A172 (cell line): ENCODE measurements around the gene RLN3. TPM values are rescaled to one million over a fixed set of nuclear protein-coding genes. Genes with fewer than 3 reads are reported as not detected.

Experiments used
- DNase-seq: peaks from one replicate; pipeline ENCODE4 v3.0.0-alpha.2; 2015; ENCODE audit warnings: low spot score
- total RNA-seq: library from RNA; depleted of rRNA; stranded (reverse); fragments of >200 nt; shearing (Covaris generic); gene quantifications from 2 replicates; pipeline ENCODE4 v1.2.3, GENCODE V29; 2014; rRNA removed

Gene RLN3
- not detected in 2 replicates for total RNA-seq

GRCh38 chr19:14027856-14028450, at the start of gene RLN3:
RLN3 (plus strand) TSS chr19:14028148; CDS start chr19:14028205, 57 bp downstream.
- DNase-seq = no peak

DNA sequence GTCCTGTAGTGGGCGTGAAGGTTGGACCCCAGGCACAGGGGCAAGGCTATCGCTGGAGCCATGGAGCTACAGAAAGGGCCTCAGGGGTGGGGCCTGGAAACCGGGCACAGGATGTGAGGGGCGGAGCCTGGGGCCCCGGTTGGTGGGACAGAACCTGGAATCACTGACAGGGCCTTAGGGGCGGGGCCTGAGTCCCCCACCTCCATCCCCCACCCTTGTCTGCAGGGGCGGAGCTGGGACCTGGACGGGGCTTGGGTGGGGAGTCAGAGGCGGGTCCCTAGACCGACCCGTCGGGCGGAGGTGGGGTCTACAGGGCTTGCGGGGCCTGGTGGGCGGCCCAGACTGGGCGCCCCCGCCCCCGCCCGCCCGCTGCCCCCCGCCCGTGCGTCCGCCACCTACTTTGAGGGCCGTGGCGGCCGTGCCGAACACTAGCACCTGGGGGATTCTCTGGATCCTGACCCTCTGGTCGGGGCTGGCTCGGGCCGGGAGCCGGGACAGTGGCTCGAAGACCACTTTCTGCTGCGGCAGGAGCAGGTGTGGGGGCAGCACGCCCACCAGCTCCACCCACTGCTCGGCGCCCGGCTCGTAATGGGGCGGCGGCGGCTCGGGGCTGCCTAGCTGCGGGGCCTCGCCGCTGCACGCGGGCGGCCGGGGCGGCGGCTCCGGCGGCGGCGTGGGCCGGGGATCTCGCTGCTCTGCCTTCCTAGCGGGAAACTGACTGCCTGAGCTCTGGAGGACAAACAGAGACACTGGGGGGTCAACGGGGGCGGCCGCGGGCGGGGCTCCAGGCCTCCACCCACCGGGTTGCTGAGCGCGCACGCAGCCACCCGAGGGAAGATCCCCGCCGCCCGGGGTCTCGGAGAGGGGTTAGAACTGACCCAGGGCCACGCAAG, 49.4 kb upstream of the RLN3 start:
- no peak for DNase-seq

- DNase-seq = no peak
These were observed 48.7 kb upstream of the RLN3 start for GRCh38 chr19:13979244-13979615.

GRCh38 chr19:13979686-13980085, 48.3 kb upstream of the RLN3 start:
- no peak for DNase-seq

- no peak for DNase-seq
These were observed 47.6 kb upstream of the RLN3 start for GRCh38 chr19:13980340-13980739.

DNA sequence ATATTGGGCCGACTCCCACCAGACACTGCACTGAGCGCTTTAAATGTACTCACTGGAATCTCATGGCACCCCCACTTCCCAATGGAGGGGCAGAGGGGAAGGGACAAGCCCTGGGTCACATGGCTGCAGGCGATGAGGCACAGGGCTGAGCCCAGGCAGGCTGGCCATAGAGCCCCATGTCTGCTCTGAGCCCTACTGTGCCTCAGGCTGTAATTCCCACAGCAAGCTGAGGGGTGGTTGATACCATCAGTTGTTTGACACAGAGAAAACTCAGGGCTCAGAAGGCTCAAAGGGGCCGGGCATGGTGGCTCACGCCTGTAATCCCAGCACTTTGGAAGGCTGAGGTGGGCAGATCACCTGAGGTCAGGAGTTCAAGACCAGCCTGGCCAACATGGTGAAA, 46.9 kb upstream of the RLN3 start:
- DNase-seq = no peak

DNA sequence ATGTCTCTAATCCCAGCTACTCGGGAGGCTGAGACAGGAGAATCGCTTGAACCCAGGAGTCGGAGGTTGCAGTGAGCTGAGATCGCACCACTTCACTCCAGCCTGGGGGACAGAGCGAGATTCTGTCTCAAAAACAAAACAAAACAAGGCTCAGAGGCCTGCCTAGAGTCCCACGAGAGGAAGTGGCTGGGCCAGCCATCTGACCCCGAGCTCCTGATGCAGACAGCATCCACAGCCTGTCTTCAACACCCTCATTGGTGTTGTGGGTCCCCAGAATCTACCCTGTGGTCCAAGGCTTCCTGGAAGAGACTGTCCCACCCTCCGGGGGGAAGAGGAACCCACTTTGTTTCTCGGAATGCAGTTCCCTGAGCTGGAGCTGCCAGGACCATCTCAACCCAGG, 46.5 kb upstream of the RLN3 start:
- DNase-seq = no peak

DNA sequence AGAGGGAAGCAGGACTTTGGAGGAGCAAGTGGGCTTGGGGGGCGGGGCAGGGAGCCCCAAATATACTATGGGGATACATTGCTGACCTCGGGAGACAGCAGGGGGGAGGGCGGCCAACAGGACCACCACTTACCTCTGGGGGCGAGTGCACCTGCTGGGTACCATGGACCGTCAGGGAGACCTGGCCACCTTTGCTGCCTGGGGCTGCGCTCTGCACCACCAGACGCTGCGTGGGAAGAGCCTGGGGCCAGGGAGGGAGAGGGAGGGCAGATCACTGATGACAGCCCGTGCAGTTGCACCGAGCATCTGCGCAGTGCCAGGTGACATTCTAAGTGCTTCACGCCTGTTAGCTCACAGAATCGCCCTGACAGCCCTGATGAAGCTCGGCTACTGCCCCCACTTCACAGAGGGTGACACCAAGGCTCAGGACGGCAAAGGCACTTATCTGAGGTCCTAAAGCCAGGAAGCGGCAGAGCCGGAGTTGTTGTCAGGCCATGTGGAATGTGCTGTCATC, 45.9 kb upstream of the RLN3 start:
- DNase-seq = no peak

GRCh38 chr19:13982773-13983172, 45.2 kb upstream of the RLN3 start:
- DNase-seq = no peak

- no peak for DNase-seq
These were observed 44.6 kb upstream of the RLN3 start for GRCh38 chr19:13983213-13983889.

- no peak for DNase-seq
These were observed 43.8 kb upstream of the RLN3 start for GRCh38 chr19:13984186-13984585.

DNA sequence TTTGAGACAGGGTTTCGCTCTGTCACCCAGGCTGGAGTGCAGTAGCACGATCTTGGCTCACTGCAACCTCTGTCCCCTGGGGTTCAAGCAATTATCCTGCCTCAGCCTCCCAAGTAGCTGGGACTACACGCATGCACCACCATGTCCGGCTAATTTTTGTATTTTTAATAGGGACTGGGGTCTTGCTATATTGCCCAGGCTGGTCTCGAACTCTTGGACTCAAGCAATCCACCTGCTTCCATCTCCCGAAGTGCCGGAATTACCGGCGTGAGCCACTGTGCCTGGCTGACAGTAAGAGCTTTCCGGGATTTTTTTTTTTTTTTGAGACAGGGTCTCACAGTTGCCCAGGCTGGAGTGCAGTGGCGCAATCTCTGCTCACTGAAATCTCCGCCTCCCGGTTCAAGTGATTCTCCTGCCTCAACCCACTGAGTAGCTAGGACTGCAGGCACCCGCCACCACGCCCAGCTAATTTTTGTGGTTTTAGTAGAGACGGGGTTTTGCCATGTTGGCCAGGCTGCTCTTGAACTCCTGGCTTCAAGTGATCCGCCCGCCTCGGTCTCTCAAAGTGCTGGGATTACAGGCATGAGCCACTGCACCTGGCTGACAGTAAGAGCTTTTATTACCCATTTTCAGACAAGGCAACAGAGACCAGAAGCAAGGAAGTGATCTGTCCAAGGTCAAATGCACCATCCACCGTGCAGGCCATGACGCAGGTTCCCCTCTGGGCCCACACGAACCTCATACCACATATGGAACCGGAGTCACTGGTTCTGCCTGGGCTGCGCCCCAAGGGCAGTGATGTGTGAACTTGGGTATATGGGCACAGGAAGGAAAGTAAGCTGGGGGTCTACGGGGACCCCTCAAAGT, 42.8 kb upstream of the RLN3 start:
- peak; percentile 59 for DNase-seq

GRCh38 chr19:13985771-13986347, 42.1 kb upstream of the RLN3 start:
- DNase-seq = no peak

GRCh38 chr19:13986348-13986904, 41.5 kb upstream of the RLN3 start:
- DNase-seq = peak; percentile 94

DNA sequence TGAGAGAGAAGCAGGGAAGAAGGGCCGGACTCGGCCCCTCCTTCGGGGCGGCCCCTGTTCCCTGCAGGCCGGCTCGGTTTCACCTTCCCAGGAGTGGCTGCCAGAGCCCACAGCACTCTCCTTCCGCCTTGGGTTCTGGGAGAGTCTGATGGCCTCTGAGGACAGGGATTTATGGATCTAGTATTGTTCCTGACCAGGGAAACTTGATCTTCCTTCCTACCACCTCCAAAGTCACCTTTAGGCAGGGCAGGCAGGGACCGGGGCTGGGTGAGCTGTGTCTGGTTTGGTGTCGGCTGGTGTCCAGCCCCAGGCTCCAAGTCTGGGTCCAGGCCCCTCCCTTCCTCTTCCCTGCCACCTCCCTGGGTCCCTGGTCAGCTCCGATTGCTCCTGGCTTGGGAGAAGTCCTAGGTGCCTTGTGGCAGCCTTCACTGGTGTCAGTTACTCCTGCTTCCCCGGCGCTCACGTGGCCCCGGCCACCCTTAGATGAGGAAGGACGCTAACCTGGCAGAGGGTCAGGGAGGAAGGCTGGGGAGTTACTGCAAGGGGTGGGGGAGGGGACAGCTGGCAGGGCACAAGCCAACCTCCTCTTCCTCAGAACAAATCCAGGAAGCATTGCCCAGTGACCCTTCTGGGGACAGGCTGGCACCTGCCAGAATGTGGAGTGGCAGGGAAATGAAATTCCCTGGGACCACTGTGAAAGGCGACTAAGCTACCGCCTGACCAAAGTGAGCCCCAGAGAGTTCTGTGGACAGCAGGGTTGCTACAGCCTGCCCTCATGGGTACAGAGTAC, 40.7 kb upstream of the RLN3 start:
- DNase-seq = no peak

DNA sequence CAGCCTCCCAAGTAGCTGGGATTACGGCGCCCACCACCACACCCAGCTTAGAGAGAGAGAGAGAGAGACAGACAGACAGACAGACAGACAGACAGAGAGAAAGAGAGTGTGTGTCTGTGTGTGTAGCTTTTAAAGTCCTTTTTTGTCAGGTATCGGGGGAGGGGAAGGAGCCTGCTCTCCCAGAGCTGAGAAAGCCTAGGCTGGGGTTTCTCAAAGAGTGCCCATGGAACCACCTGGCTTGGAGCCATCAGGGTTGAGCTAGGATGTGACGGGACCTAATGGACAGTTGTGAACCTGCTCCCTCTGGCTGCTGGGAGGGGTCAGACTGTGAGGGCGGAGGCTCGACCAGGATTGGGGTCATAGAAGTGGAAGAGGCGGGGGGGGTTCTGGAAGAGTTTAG, 38.5 kb upstream of the RLN3 start:
- no peak for DNase-seq

DNA sequence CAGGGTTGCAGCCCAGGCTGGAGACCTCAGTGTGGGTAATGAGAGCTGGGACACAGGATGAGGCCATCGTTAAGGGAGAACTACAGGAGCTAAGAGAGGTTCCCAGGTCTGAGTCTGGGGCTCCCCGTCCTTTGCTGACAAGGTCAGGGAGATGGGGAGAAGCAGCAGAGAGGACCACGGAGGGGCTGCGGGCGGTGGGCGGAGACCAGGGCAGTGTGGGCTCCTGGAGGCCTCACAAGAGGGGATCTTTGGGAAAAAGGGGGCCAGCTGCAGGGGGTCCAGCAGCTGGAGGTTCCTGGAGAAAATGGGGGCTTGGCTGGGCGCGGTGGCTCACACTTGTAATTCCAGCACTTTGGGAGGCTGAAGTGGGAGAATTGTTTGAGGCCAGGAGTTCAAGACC, 37.9 kb upstream of the RLN3 start:
- DNase-seq = no peak

GRCh38 chr19:13992025-13992424, 35.9 kb upstream of the RLN3 start:
- no peak for DNase-seq

DNA sequence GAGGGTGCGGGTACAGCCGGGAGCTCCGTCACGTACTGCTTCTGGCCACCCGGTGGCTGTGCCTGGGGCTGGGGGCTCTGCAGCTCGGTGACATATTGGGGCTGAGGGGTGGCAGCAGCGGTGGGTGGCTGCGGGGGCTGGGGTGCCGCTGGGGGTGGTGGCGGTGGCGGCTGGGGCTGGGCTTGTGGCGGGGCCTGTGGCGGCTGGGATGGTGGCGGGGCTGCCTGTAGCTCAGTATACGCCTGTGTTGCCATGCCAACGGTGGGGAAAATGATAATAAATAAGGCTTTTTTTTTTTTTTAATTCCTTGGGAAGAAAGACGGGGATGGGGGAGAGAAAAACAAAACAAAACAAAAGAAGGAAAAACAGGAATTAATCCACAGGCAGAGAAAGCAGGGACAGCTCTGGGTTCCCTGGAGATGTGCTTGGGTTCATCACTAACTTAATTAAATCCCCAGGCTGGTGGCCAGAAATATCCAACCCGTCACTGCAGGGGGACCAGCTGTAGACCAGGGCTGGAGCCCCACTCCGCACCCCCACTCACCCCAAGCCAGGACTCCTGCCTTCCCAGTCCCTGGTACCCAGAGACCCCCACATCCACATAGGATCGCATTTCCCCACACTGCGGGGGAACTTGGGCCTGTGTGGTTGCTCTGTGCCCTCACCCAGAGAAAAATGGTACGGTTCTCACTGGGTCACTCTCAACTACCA, 34.2 kb upstream of the RLN3 start:
- DNase-seq = no peak
